ENCODE measurements around the gene NUCB2.
"Not testable (repeated sequence)": the region's sequence is repeated elsewhere in the genome, so short reads cannot be mapped to it uniquely, and the experiment has no call there.

DNA sequence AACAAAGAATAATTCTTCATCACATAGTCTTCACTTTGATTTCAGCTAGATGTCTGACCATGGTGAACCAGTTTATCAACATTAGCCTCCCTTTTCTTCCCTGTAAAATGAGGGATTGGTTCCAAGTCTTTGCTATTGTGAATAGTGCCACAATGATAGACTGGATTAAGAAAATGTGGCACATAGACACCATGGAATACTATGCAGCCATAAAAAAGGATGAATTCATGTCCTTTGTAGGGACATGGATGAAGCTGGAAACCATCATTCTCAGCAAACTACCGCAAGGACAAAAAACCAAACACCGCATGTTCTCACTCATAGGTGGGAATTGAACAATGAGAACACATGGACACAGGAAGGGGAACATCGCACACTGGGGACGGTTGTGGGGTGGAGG lies 33.6 kb upstream of the NUCB2 start:
- TF ChIP-seq CTCF (IDR thresholded peaks at IDR 0.05; ENCODE audit: insufficient read depth, low read length), result not testable (repeated sequence)
- TF ChIP-seq, protein P1, sequence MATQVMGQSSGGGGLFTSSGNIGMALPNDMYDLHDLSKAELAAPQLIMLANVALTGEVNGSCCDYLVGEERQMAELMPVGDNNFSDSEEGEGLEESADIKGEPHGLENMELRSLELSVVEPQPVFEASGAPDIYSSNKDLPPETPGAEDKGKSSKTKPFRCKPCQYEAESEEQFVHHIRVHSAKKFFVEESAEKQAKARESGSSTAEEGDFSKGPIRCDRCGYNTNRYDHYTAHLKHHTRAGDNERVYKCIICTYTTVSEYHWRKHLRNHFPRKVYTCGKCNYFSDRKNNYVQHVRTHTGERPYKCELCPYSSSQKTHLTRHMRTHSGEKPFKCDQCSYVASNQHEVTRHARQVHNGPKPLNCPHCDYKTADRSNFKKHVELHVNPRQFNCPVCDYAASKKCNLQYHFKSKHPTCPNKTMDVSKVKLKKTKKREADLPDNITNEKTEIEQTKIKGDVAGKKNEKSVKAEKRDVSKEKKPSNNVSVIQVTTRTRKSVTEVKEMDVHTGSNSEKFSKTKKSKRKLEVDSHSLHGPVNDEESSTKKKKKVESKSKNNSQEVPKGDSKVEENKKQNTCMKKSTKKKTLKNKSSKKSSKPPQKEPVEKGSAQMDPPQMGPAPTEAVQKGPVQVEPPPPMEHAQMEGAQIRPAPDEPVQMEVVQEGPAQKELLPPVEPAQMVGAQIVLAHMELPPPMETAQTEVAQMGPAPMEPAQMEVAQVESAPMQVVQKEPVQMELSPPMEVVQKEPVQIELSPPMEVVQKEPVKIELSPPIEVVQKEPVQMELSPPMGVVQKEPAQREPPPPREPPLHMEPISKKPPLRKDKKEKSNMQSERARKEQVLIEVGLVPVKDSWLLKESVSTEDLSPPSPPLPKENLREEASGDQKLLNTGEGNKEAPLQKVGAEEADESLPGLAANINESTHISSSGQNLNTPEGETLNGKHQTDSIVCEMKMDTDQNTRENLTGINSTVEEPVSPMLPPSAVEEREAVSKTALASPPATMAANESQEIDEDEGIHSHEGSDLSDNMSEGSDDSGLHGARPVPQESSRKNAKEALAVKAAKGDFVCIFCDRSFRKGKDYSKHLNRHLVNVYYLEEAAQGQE (IDR thresholded peaks at IDR 0.05; ENCODE audit: insufficient replicate concordance, low read depth), result not testable (repeated sequence)
